Lower leg skin (tissue), 4 donors: Measurements from ENCODE around the gene LFNG. TPM values are rescaled to one million over a fixed set of nuclear protein-coding genes. Genes with fewer than 3 reads are reported as not detected.

Experiments
- DNase-seq, 2 donors: peaks; one replicate each; pipeline ENCODE4 v3.0.0-alpha.2; 2019; ENCODE audit warnings: low spot score in 2 of 2
- H3K4me3 ChIP-seq: fragments of 200-600 bp; sonication (generic); 2 replicates; pipeline ENCODE4 v1.5.1; 2017; ENCODE audit warnings: mild to moderate bottlenecking, low read depth; ENCODE audit not compliant: poor library complexity, severe bottlenecking
- POLR2A ChIP-seq, 2 donors: fragments of 450-650 bp; IDR thresholded peaks; one replicate each; pipeline ENCODE4 v1.6.1; 2016 to 2017; ENCODE audit warnings: antibody characterized with exemption in 2 of 2, mild to moderate bottlenecking in 1 of 2, moderate library complexity in 1 of 2
- WGBS, 2 donors: methylation state at CpG; one replicate each; pipeline ENCODE4 v1.1.5; 2018; 5-methylcytosine and 5-hydroxymethylcytosine counted together
- intact Hi-C: fragments of 100-400 bp; cut with DNase I; formaldehyde crosslinking; loops from one replicate; pipeline ENCODE4 v1.15.0; 2023; ENCODE audit warnings: low total_unique reads
- total RNA-seq, 4 donors: library from RNA; depleted of rRNA; stranded (reverse); fragments of >200 nt; gene quantifications; one replicate each; pipeline ENCODE4 v1.1.0, GENCODE V29; 2016
- TF ChIP-seq, protein P1 (sequence below), 3 donors: fragments of 450-650 bp; IDR thresholded peaks; one replicate each; pipeline ENCODE4 v1.5.1; 2016; ENCODE audit warnings: antibody characterized with exemption in 3 of 3, mild to moderate bottlenecking in 3 of 3, moderate library complexity in 2 of 3

Gene LFNG
- total RNA-seq, 4 donors from 2014 or later = 104 to 169 (median 139) TPM

DNA sequence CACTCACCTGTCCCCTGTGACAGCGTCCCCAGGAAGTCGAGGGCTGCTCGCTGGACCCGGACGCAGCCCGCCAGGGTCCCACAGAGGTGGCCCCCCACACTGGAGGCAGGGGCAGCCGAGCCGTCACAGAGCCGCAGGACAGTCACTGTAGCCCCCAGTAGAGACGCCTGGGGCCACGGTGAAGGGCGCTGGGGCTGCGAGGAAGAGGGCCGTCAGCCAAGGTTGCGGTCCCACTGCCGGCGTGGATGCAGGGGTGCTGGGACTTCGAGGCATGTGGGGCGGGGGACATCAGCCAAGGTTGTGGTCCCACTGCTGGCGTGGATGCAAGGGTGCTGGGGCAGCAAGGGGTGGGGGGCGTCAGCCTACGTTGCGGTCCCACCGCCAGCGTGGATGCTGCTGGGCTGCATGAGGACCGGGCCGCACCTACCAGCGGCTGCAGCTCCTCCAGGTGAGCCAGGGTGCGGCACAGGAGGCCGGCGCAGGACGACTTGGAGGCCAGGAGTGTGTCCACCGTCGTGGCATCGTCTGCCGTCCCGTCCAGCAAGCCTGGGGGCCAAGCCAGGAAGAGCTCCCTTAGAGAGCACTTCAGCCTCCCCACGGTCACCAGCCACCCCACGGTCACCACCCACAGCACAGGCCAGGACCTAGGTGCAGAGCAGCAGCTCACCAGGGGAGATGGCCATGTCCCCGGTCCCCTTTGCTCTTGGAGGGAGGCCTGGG is 21.9 kb downstream of the LFNG start:
- DNase-seq = no peak
- no peak overlapping the region for H3K4me3 ChIP-seq
- WGBS, 2 donors = 91 to 93% methylated on average over 23 to 30 of the region's 40 CpGs
- intact Hi-C loops = no loop called here
- TF ChIP-seq, protein P1, sequence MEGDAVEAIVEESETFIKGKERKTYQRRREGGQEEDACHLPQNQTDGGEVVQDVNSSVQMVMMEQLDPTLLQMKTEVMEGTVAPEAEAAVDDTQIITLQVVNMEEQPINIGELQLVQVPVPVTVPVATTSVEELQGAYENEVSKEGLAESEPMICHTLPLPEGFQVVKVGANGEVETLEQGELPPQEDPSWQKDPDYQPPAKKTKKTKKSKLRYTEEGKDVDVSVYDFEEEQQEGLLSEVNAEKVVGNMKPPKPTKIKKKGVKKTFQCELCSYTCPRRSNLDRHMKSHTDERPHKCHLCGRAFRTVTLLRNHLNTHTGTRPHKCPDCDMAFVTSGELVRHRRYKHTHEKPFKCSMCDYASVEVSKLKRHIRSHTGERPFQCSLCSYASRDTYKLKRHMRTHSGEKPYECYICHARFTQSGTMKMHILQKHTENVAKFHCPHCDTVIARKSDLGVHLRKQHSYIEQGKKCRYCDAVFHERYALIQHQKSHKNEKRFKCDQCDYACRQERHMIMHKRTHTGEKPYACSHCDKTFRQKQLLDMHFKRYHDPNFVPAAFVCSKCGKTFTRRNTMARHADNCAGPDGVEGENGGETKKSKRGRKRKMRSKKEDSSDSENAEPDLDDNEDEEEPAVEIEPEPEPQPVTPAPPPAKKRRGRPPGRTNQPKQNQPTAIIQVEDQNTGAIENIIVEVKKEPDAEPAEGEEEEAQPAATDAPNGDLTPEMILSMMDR (IDR thresholded peaks at IDR 0.05) = no peak
- TF ChIP-seq POLR2A (IDR thresholded peaks at IDR 0.05) = no peak

DNA sequence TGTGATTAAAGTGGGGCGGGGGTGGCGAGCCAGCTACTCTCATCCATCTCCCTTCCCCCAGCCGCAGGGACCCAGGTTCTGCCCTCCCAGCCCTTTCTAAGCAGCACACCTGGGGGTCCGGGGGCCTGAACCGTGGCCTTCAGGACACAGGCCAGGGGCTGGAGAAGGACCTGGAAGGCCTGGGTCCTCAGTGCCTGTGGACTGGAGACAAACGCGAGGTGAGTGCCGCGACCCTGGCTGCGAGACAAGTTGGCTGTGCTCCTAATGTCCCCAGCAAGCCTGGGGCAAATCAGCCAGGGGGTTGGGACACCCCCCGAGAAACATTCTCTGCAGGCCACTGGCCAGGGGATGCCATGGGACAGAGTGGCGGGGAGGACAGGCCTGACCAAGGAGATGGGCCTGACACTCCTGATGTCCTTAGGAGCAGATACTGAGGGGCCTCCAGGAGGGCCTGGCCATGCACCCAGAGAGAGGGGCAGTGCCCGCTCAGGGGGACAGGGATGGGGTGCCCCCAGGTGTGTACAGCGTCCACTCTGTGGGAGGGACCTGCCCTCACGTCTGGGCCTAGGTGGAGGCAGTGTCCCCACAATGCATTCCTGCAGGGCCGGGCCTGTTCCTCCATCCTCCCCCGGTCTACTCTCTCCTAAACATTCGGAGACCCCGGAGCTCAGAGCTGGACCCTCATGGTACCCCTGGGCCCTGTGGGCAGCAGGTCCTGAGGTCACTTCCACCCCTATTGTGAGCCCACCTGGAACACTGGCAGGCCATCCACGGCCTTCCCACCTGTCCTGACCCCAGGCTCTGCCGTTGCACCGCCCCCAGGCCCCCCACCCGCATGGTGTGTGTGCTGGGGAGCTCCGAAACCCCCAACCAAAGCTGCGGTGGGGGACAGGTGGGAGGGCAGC is 22.7 kb downstream of the LFNG start:
- no peak for DNase-seq
- no peak overlapping the region for H3K4me3 ChIP-seq
- TF ChIP-seq POLR2A (IDR thresholded peaks at IDR 0.05) = no peak
- TF ChIP-seq, protein P1 (IDR thresholded peaks at IDR 0.05) = no peak
- intact Hi-C loops = no loop called here
- WGBS, 2 donors = 89 to 91% methylated on average over 12 to 23 of the region's 25 CpGs

DNA sequence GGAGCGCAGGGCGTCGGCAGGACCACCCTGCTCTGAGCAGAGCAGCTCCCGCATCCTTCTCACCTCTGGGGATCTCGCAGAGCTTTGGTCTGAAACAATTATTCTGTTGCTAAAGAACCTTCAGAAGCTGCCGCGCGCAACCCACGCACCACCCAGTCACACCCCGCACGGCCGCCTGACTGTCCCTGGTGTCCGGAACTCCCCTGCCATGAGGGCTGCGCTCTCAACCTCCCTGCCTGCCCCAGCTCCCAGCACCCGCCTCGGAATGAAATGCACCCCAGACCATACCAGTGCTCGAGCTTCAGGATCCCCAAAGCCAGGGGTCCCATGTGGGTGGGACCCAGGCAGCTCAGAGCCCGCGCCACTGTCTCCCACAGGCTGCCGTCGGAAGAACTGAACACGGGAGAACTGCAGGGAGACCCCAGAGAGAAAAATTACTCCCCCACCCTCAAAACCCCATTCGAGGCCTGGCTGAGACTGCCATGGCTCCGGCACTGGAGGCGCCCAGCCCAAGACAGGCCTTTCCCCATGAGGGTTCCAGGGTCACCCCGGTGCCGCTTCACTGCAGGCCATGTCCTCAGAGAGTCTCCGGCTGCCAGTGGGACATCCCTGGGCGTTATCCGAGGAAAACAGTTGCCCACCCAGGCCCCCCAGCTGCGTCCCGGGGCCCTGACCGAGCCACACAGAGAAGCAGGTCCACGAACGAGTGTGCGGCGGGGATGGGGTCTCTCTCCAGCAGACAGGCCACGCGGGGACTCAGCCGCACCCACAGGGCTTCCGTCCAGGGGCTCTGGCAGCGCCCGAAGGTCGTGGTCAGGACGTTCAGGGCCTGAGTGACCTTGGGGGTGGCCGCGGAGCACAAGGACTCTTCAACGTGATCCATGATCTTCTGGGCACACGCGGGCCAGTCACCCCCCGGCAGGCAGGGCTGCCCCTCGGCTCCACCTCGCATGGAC is 23.6 kb downstream of the LFNG start:
- no peak overlapping the region for H3K4me3 ChIP-seq
- WGBS, 2 donors = 88 to 92% methylated on average over 29 to 52 of the region's 53 CpGs
- no peak for DNase-seq
- TF ChIP-seq POLR2A (IDR thresholded peaks at IDR 0.05) = no peak
- TF ChIP-seq, protein P1 (IDR thresholded peaks at IDR 0.05) = no peak
- intact Hi-C loops = no loop called here

DNA sequence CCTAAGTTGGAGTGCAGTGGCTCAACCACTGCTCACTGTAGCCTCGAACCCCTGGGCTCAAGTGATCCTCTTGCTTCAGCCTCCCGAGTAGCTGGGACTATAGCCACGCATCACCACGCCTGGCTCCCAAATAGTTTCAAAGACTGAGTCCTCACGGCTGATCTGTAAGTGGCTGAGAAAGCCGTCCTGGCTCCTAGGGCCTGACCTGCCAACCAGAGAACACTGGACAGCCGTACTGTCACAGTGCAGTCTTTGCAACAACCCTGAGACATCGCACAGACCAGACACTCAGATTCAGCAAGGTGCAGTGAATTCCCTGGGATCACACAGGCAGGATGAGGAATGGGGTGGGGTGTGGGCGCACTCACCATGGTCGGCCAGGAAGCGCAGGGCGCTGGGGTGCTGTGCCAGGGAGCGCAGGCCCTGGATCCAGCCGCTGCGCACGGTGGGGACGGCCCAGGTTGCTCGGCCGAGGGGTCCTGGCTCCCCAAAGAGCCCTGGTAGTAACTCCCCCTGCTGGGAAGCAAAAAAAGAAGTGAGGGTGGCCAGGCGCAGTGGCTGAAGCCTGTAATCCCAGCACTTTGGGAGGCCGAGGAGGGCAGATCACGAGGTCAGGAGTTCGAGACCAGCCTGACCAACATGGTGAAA is 25.1 kb downstream of the LFNG start:
- 89 to 92% methylated on average over 23 of the region's 23 CpGs for WGBS, 2 donors
- intact Hi-C loops = no loop called here
- DNase-seq = no peak
- TF ChIP-seq POLR2A (IDR thresholded peaks at IDR 0.05) = no peak
- TF ChIP-seq, protein P1 (IDR thresholded peaks at IDR 0.05) = no peak
- H3K4me3 ChIP-seq = no peak overlapping the region
